Renal cortex interstitium (tissue), 15 donors: ENCODE measurements around the gene ATG16L1. TPM values are rescaled to one million over a fixed set of nuclear protein-coding genes. Genes with fewer than 3 reads are reported as not detected.

Experiments
- DNase-seq, 11 donors: peaks; one replicate each; pipeline ENCODE4 v3.0.0-alpha.2; 2013; ENCODE audit warnings: low read depth in 9 of 11, low spot score in 4 of 11; ENCODE audit errors: extremely low read depth in 1 of 11
- long read RNA-seq, 16 experiments: transcript quantifications; one replicate each; lab custom pipeline, GENCODE V29; 2026
- polyA plus RNA-seq, 3 donors: library from polyadenylated mRNA; unstranded; fragments of 120-200 nt; gene quantifications; one replicate each; pipeline ENCODE4 v1.2.1, GENCODE V29; 2013; ENCODE audit not compliant: insufficient read length in 3 of 3

The ATG16L1 gene
- polyA plus RNA-seq, result 10 to 100 TPM; 21.8 to 23.4 (median 22.9) TPM
- long read RNA-seq, donor 1, partial matches to known transcripts, result 0 of 4 reads
- long read RNA-seq, donor 1, other reads (novel, unspliced or antisense), result 0 of 4 reads
- long read RNA-seq, donor 2, partial matches to known transcripts, result 0 of 3 reads
- long read RNA-seq, donor 2, other reads (novel, unspliced or antisense), result 0 of 3 reads
- long read RNA-seq, donor 3, partial matches to known transcripts, result 0 of 3 reads
- long read RNA-seq, donor 3, other reads (novel, unspliced or antisense), result 0 of 3 reads
- long read RNA-seq, donor 4, partial matches to known transcripts, result 0 of 3 reads
- long read RNA-seq, donor 4, other reads (novel, unspliced or antisense), result 0 of 3 reads
- long read RNA-seq, donor 5, result 0 reads
- long read RNA-seq, donor 6, partial matches to known transcripts, result 0 of 3 reads
- long read RNA-seq, donor 6, other reads (novel, unspliced or antisense), result 0 of 3 reads
- long read RNA-seq, donor 7, partial matches to known transcripts, result 0 of 1 reads
- long read RNA-seq, donor 7, other reads (novel, unspliced or antisense), result 0 of 1 reads
- long read RNA-seq, donor 8, partial matches to known transcripts, result 0 of 6 reads
- long read RNA-seq, donor 8, other reads (novel, unspliced or antisense), result 0 of 6 reads
- long read RNA-seq, donor 9, partial matches to known transcripts, result 0 of 1 reads
- long read RNA-seq, donor 9, other reads (novel, unspliced or antisense), result 0 of 1 reads
- long read RNA-seq, donor 10, partial matches to known transcripts, result 20 of 22 reads
- long read RNA-seq, donor 10, other reads (novel, unspliced or antisense), result 0 of 22 reads
- long read RNA-seq, donor 11, partial matches to known transcripts, result 0 of 1 reads
- long read RNA-seq, donor 11, other reads (novel, unspliced or antisense), result 0 of 1 reads
- long read RNA-seq, donor 12, result 0 reads
- long read RNA-seq, donor 13, partial matches to known transcripts, result 6 of 11 reads
- long read RNA-seq, donor 13, other reads (novel, unspliced or antisense), result 0 of 11 reads
- long read RNA-seq, donor 14, partial matches to known transcripts, result 0 of 1 reads
- long read RNA-seq, donor 14, other reads (novel, unspliced or antisense), result 0 of 1 reads
- long read RNA-seq, donor 15, partial matches to known transcripts, result 6 of 7 reads
- long read RNA-seq, donor 15, other reads (novel, unspliced or antisense), result 0 of 7 reads
- long read RNA-seq, donor 16, partial matches to known transcripts, result 0 of 3 reads
- long read RNA-seq, donor 16, other reads (novel, unspliced or antisense), result 0 of 3 reads

- peak; percentile 80 to 98 (median 93) for DNase-seq
Measured at GRCh38 chr2:233251306-233252116, at the start of gene ATG16L1. Gene ATG16L1, plus strand, starts transcription at chr2:233251673. Its CDS starts 155 bp downstream, at chr2:233251828.

- DNase-seq, result no peak
Measured at GRCh38 chr2:233202531-233202944, 48.9 kb upstream of the ATG16L1 start.

GRCh38 chr2:233203060-233203459 lies 48.4 kb upstream of the ATG16L1 start:
- no peak for DNase-seq

- DNase-seq, result no peak
Measured at GRCh38 chr2:233204286-233204936, 47.1 kb upstream of the ATG16L1 start.

GRCh38 chr2:233208382-233209116 lies 42.9 kb upstream of the ATG16L1 start:
- no peak for DNase-seq

GRCh38 chr2:233209117-233209532 lies 42.3 kb upstream of the ATG16L1 start:
- DNase-seq, result no peak

GRCh38 chr2:233209533-233210171 lies 41.8 kb upstream of the ATG16L1 start:
- no peak for DNase-seq

GRCh38 chr2:233210281-233210680 lies 41.2 kb upstream of the ATG16L1 start:
- no peak for DNase-seq

- peak in 5 of 11 donors; percentile 3 to 25 (median 10) for DNase-seq
Measured at GRCh38 chr2:233210843-233211547, 40.5 kb upstream of the ATG16L1 start.

- DNase-seq, result no peak
Measured at GRCh38 chr2:233211548-233211895, 40.0 kb upstream of the ATG16L1 start.

GRCh38 chr2:233213011-233213410 lies 38.5 kb upstream of the ATG16L1 start:
- DNase-seq, result no peak

- DNase-seq, result no peak
Measured at GRCh38 chr2:233213975-233214374, 37.5 kb upstream of the ATG16L1 start.

GRCh38 chr2:233217892-233218377 lies 33.5 kb upstream of the ATG16L1 start:
- no peak for DNase-seq

GRCh38 chr2:233218836-233219235 lies 32.6 kb upstream of the ATG16L1 start:
- no peak for DNase-seq

GRCh38 chr2:233219848-233220247 lies 31.6 kb upstream of the ATG16L1 start:
- no peak for DNase-seq
